22Rv1 (cell line): ENCODE data around the gene PHLDB2.

Experiments used
- H3K27ac ChIP-seq: fragments of 450-650 bp; 2 replicates; pipeline ENCODE4 v1.5.1; 2017
- CTCF ChIP-seq: fragments of 450-650 bp; IDR thresholded peaks from 2 replicates; pipeline ENCODE4 v1.5.1; 2017; ENCODE audit warnings: mild to moderate bottlenecking
- ZFX ChIP-seq: fragments of 450-650 bp; IDR thresholded peaks from 2 replicates; pipeline ENCODE4 v1.6.1; 2017; ENCODE audit warnings: antibody characterized with exemption, borderline replicate concordance

PHLDB2 gene

GRCh38 chr3:111820651-111821050 is 38.4 kb upstream of the PHLDB2 start:
- TF ChIP-seq CTCF (no peak), ZFX (no peak)
- no peak overlapping the region for H3K27ac ChIP-seq

GRCh38 chr3:111821891-111822290 is 37.2 kb upstream of the PHLDB2 start:
- TF ChIP-seq CTCF (no peak), ZFX (no peak)
- no peak overlapping the region for H3K27ac ChIP-seq

DNA sequence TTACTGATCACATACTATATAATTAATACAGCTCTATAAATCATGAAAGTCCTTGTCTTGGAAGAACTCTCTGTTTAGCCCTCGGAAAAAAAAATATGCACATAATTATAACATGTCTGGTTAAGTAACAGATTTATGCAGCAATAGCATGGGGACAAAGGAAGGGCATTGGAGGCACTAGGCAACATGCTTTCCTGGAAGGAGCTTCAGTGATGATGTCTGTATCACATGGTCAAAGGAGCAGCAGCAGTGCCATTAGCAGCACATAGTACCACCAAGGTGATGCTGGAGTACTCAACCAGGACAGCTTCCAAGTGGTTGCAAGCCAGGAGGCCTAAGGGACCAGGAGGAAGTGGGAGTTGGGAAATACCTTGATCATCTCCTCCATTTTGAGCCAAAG is 36.3 kb upstream of the PHLDB2 start:
- no peak overlapping the region for H3K27ac ChIP-seq
- no peak for TF ChIP-seq ZFX
- TF ChIP-seq CTCF = no peak

DNA sequence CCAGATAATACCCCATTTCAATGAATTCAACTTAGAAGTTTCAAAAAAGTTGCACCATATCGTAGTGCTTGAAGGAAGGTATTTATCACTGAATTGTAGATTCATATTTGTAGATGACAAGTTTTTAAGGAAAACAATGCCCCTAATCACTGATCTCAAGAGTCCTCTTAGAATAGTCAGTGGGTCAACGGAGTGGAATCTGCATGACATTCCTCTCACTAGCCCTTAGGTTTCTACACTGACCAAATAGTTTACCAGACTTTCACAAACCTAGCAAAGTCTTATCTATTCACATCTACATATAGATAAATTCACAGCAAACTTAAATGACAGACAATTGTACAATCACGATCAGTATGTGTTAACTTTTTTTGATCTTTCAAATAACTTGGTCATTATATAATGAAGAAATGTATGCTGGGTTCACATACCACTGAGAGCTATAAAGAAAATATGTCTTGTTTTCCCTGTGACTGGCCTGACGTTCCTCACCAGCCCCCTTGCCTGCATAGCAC is 35.7 kb upstream of the PHLDB2 start:
- TF ChIP-seq CTCF (no peak), ZFX (no peak)
- H3K27ac ChIP-seq = no peak overlapping the region

GRCh38 chr3:111824351-111824750 is 34.7 kb upstream of the PHLDB2 start:
- H3K27ac ChIP-seq = no peak overlapping the region
- TF ChIP-seq CTCF = no peak
- no peak for TF ChIP-seq ZFX

DNA sequence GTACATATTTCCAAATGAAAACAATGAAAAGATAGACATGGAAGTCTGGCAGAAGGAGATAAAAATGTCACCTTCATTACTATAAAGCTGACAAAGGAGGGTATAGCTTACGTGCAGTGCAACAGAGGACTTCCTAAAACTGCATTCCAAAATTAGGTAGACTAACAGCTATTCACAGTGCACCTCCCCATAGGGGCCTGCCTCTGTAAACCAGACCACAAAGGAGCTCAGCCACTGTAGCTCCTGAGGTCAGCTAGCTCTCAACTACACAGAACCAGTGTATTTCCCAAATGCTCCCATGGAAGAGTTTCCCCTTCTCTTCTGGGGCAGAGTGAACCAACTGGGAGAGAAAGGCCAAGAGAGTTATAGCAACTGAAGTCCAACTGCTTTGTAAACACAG is 31.2 kb upstream of the PHLDB2 start:
- TF ChIP-seq CTCF (no peak), ZFX (no peak)
- no peak overlapping the region for H3K27ac ChIP-seq

DNA sequence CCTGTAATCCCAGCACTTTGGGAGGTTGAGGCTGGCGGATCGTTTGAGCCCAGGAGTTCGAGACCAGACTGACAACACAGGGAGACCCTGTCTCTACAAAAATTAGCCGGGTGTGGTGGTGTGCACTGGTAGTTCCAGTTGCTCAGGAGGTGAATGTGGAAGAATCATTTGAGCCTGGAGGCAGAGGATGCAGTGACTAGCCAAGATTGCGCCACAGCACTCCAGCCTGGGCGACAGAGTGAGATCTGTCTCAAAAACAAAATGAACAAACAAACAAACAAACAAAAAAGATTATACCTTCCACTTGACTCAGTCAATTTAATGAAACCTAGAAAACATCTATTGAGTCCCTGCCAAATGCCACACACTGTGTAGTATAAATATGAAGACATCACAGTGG is 30.5 kb upstream of the PHLDB2 start:
- H3K27ac ChIP-seq = no peak overlapping the region
- TF ChIP-seq CTCF (no peak), ZFX (no peak)
